C4-2B (cell line): ENCODE results near the gene PIGR.

Experiments used
- ZFX ChIP-seq: fragments of 450-650 bp; IDR thresholded peaks from 2 replicates; pipeline ENCODE4 v1.6.1; 2017
- TF ChIP-seq, protein P1 (sequence below): fragments of 450-650 bp; conservative IDR thresholded peaks from 2 replicates; pipeline ENCODE4 v1.5.1; 2017; ENCODE audit warnings: mild to moderate bottlenecking

DNA sequence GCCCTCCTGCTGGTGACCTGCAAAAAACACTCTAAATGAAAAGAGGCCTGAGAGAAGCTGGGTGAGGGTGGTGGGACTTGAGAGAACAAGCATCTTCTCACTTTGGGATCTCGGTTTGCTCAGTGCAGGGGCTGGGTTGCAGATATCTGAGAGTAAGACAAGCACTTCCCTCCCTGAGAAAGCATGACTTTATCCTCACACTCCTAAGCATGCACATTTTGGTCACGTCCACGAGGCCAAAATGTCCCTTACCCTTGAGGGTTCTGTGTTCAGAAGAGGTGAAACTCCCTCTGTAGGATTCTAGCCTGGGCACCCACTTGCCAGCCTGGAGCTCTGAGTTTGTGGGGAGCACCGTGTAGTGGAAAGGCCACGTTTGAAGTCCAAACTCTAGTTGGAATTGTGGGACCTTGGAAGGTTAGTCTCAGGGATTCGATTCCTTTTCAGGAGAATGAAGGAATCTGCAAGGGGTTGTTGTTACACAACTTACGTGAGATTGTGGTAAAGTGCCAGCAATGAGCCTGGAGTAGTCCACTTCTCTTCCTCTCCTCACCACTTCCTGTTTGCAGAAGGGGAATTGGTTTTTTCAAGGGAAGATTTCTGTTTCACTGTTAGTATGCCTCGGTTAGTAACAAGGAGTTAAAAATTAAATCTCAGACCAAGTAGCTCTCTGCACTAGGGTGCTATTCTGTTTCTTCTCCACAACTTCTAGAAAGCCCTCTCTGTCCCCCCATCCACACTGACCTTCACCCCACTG is 21.0 kb upstream of the PIGR start:
- TF ChIP-seq, protein P1, sequence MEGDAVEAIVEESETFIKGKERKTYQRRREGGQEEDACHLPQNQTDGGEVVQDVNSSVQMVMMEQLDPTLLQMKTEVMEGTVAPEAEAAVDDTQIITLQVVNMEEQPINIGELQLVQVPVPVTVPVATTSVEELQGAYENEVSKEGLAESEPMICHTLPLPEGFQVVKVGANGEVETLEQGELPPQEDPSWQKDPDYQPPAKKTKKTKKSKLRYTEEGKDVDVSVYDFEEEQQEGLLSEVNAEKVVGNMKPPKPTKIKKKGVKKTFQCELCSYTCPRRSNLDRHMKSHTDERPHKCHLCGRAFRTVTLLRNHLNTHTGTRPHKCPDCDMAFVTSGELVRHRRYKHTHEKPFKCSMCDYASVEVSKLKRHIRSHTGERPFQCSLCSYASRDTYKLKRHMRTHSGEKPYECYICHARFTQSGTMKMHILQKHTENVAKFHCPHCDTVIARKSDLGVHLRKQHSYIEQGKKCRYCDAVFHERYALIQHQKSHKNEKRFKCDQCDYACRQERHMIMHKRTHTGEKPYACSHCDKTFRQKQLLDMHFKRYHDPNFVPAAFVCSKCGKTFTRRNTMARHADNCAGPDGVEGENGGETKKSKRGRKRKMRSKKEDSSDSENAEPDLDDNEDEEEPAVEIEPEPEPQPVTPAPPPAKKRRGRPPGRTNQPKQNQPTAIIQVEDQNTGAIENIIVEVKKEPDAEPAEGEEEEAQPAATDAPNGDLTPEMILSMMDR = no peak
- no peak for TF ChIP-seq ZFX
